Measurements from ENCODE around the gene FOXR1. TPM values are rescaled to one million over a fixed set of nuclear protein-coding genes. Genes with fewer than 3 reads are reported as not detected.

The FOXR1 gene
- polyA plus RNA-seq, 1 donor from 2014 or later, result not detected

- Histone ChIP-seq H3K4me3 (ENCODE audit: low read length) (no peak overlapping the region), H3K4me2 (ENCODE audit: low read length) (no peak overlapping the region), H3K27me3 (ENCODE audit: insufficient read depth, low read depth, low read length) (no peaks in the 10 kb centered on the region), H3K36me3 (ENCODE audit: insufficient read depth, low read length) (no peaks in the 10 kb centered on the region), H3K79me2 (replicated peaks; ENCODE audit: insufficient read depth, low read length) (no peaks in the 10 kb centered on the region), H2AFZ (ENCODE audit: low read depth, low read length) (no peak overlapping the region), H3K9ac (ENCODE audit: low read length) (no peak overlapping the region), H3K27ac (ENCODE audit: low read length) (no peak overlapping the region), H3K9me2 (ENCODE audit: insufficient read depth, low read length) (no peaks in the 10 kb centered on the region), H4K20me1 (ENCODE audit: insufficient read depth) (no peaks in the 10 kb centered on the region), H3F3A (ENCODE audit: insufficient read depth, low read length, poor library complexity, severe bottlenecking) (no peaks in the 10 kb centered on the region), H3K9me3 (ENCODE audit: low read length) (no peaks in the 10 kb centered on the region)
- TF ChIP-seq EZH2 (IDR thresholded peaks at IDR 0.05; ENCODE audit: borderline replicate concordance, insufficient read depth, low read length, poor library complexity, severe bottlenecking) (no peak), POLR2AphosphoS5 (IDR thresholded peaks at IDR 0.05) (no peak), CTCF (IDR thresholded peaks at IDR 0.05; ENCODE audit: poor library complexity, severe bottlenecking) (no peak), EP300 (conservative IDR thresholded peaks at IDR 0.05; ENCODE audit: poor library complexity, severe bottlenecking) (no peak), REST (IDR thresholded peaks at IDR 0.05; ENCODE audit: borderline replicate concordance) (no peak), TAF1 (IDR thresholded peaks at IDR 0.05; ENCODE audit: low read depth) (no peak), MXI1 (conservative IDR thresholded peaks at IDR 0.05; ENCODE audit: poor library complexity, severe bottlenecking) (no peak), RAD21 (conservative IDR thresholded peaks at IDR 0.05) (no peak), SMC3 (conservative IDR thresholded peaks at IDR 0.05; ENCODE audit: poor library complexity) (no peak)
Observed at GRCh38 chr11:119006656-119007055, 35.1 kb downstream of the FOXR1 start.

- TF ChIP-seq MXI1 (conservative IDR thresholded peaks at IDR 0.05; ENCODE audit: poor library complexity, severe bottlenecking) (no peak), SMC3 (conservative IDR thresholded peaks at IDR 0.05; ENCODE audit: poor library complexity) (no peak), EP300 (conservative IDR thresholded peaks at IDR 0.05; ENCODE audit: poor library complexity, severe bottlenecking) (no peak), CTCF (IDR thresholded peaks at IDR 0.05; ENCODE audit: poor library complexity, severe bottlenecking) (no peak), EZH2 (IDR thresholded peaks at IDR 0.05; ENCODE audit: borderline replicate concordance, insufficient read depth, low read length, poor library complexity, severe bottlenecking) (no peak), POLR2AphosphoS5 (IDR thresholded peaks at IDR 0.05) (no peak), RAD21 (conservative IDR thresholded peaks at IDR 0.05) (no peak), TAF1 (IDR thresholded peaks at IDR 0.05; ENCODE audit: low read depth) (no peak), REST (IDR thresholded peaks at IDR 0.05; ENCODE audit: borderline replicate concordance) (no peak)
- no peaks in the 10 kb centered on the region for H3F3A ChIP-seq (ENCODE audit: insufficient read depth, low read length, poor library complexity, severe bottlenecking)
- H3K27ac ChIP-seq (ENCODE audit: low read length), result no peak overlapping the region
- no peak overlapping the region for H3K9ac ChIP-seq (ENCODE audit: low read length)
- peaks cover 12% of the 10 kb centered on the region for H3K36me3 ChIP-seq (ENCODE audit: insufficient read depth, low read length)
- no peak overlapping the region for H3K4me3 ChIP-seq (ENCODE audit: low read length)
- no peaks in the 10 kb centered on the region for H3K9me2 ChIP-seq (ENCODE audit: insufficient read depth, low read length)
- H4K20me1 ChIP-seq (ENCODE audit: insufficient read depth), result no peaks in the 10 kb centered on the region
- no peaks in the 10 kb centered on the region for H3K27me3 ChIP-seq (ENCODE audit: insufficient read depth, low read depth, low read length)
- no peak overlapping the region for H2AFZ ChIP-seq (ENCODE audit: low read depth, low read length)
- H3K4me2 ChIP-seq (ENCODE audit: low read length), result no peak overlapping the region
- no peaks in the 10 kb centered on the region for H3K9me3 ChIP-seq (ENCODE audit: low read length)
- H3K79me2 ChIP-seq (replicated peaks; ENCODE audit: insufficient read depth, low read length), result peaks cover 13% of the 10 kb centered on the region
Observed at GRCh38 chr11:119011476-119012053, 40.0 kb downstream of the FOXR1 start.

Measured in neural cell (in vitro differentiated cells).